ENCODE measurements around the gene FAM237B. TPM values are rescaled to one million over a fixed set of nuclear protein-coding genes. Genes with fewer than 3 reads are reported as not detected.
"Not testable (repeated sequence)": the region's sequence is repeated elsewhere in the genome, so short reads cannot be mapped to it uniquely, and the experiment has no call there.

Gene FAM237B
- not detected for total RNA-seq

GRCh38 chr7:90320801-90321494 lies at the start of gene FAM237B:
Gene FAM237B (minus strand): TSS chr7:90321304. CDS start chr7:90319748, 1,556 bp downstream.
- ChIA-PET POLR2A (no interaction called here), CTCF (interaction anchor here (0.9 kb wide), 1 partner anchor 21 kb away, joined by 3 read pairs; no protein-coding TSS in a partner anchor)

GRCh38 chr7:90351987-90352386 lies 30.9 kb upstream of the FAM237B start:
- CTCF ChIA-PET = no interaction called here
- POLR2A ChIA-PET = no interaction called here

GRCh38 chr7:90350032-90350431 lies 28.9 kb upstream of the FAM237B start:
- CTCF ChIA-PET, POLR2A ChIA-PET: not testable (repeated sequence)

GRCh38 chr7:90349305-90349704 lies 28.2 kb upstream of the FAM237B start:
- ChIA-PET CTCF (no interaction called here), POLR2A (no interaction called here)

- ChIA-PET CTCF (no interaction called here), POLR2A (interaction anchor here (0.7 kb wide), 1 partner anchor 20 kb away, joined by 4 read pairs; no protein-coding TSS in a partner anchor)
Observed at GRCh38 chr7:90347759-90348158, 26.7 kb upstream of the FAM237B start.

GRCh38 chr7:90346336-90347125 lies 25.4 kb upstream of the FAM237B start, which contains the start of gene GTPBP10:
Gene GTPBP10 (plus strand): TSS chr7:90346716. CDS start chr7:90346742, 26 bp downstream.
- ChIA-PET POLR2A (interaction anchor here (0.6 to 1.3 kb wide), 3 partner anchors 57 to 792 kb away, joined by 3 read pairs; partner anchors contain the start of gene CLDN12), CTCF (interaction anchor here (1.2 kb wide), 1 partner anchor 70 kb away, joined by 4 read pairs; no protein-coding TSS in a partner anchor)

GRCh38 chr7:90345595-90346335 lies 24.7 kb upstream of the FAM237B start:
- ChIA-PET POLR2A (interaction anchor here (0.6 to 1.3 kb wide), 3 partner anchors 58 to 791 kb away, joined by 3 read pairs; partner anchors contain the start of gene CLDN12), CTCF (interaction anchor here (1.2 kb wide), 1 partner anchor 70 kb away, joined by 4 read pairs; no protein-coding TSS in a partner anchor)

- CTCF ChIA-PET = no interaction called here
- POLR2A ChIA-PET = interaction anchor here (1.3 kb wide), 1 partner anchor 59 kb away, joined by 3 read pairs; the partner anchor contains the start of gene CLDN12
Observed at GRCh38 chr7:90345016-90345415, 23.9 kb upstream of the FAM237B start.

- ChIA-PET CTCF (no interaction called here), POLR2A (no interaction called here)
Observed at GRCh38 chr7:90337106-90337505, 16.0 kb upstream of the FAM237B start.

- POLR2A ChIA-PET = not testable (repeated sequence)
Observed at GRCh38 chr7:90334926-90335325, 13.8 kb upstream of the FAM237B start.

GRCh38 chr7:90334193-90334843 lies 13.2 kb upstream of the FAM237B start:
- POLR2A ChIA-PET = no interaction called here
- CTCF ChIA-PET = interaction anchor here (1.0 kb wide), 1 partner anchor 17 kb away, joined by 3 read pairs; no protein-coding TSS in a partner anchor

More at GRCh38 chr7:90334926-90335325, 13.8 kb upstream of the FAM237B start:
- CTCF ChIA-PET = interaction anchor here (1.0 kb wide), 1 partner anchor 18 kb away, joined by 3 read pairs; no protein-coding TSS in a partner anchor

- POLR2A ChIA-PET = no interaction called here
- CTCF ChIA-PET = no interaction called here
Observed at GRCh38 chr7:90326500-90326899, 5.4 kb upstream of the FAM237B start.

- POLR2A ChIA-PET = no interaction called here
- CTCF ChIA-PET = no interaction called here
Observed at GRCh38 chr7:90322837-90323236, 1.7 kb upstream of the FAM237B start.

- POLR2A ChIA-PET = no interaction called here
- CTCF ChIA-PET = interaction anchor here (0.9 kb wide), 1 partner anchor 22 kb away, joined by 3 read pairs; no protein-coding TSS in a partner anchor
Observed at GRCh38 chr7:90320418-90320800, 695 bp downstream of the FAM237B start.

- ChIA-PET POLR2A (no interaction called here), CTCF (no interaction called here)
Observed at GRCh38 chr7:90320014-90320413, 1.1 kb downstream of the FAM237B start.

GRCh38 chr7:90313907-90314306 lies 7.2 kb downstream of the FAM237B start:
- ChIA-PET CTCF (no interaction called here), POLR2A (no interaction called here)

GRCh38 chr7:90312745-90313144 lies 8.4 kb downstream of the FAM237B start:
- ChIA-PET CTCF (interaction anchor here (0.7 to 1.4 kb wide), 3 partner anchors 16 to 120 kb away, joined by 3 to 4 read pairs (median 3); no protein-coding TSS in a partner anchor), POLR2A (no interaction called here)

- ChIA-PET CTCF (no interaction called here), POLR2A (no interaction called here)
Observed at GRCh38 chr7:90311175-90311574, 9.9 kb downstream of the FAM237B start.

GRCh38 chr7:90309872-90310271 lies 11.2 kb downstream of the FAM237B start:
- POLR2A ChIA-PET = no interaction called here
- CTCF ChIA-PET = no interaction called here

Measured in activated CD8-positive, alpha-beta memory T cell treated with anti-CD3 and anti-CD28 coated beads for 36 hours (primary cell).